Activated CD8-positive, alpha-beta memory T cell treated with anti-CD3 and anti-CD28 coated beads for 1 hour (primary cell): ENCODE measurements around the gene HSD17B3.
"Not testable (repeated sequence)": the region's sequence is repeated elsewhere in the genome, so short reads cannot be mapped to it uniquely, and the experiment has no call there.

ENCODE experiments used
- DNase-seq, 2 donors: peaks; one replicate each; pipeline ENCODE4 v3.0.0-alpha.2; 2020; ENCODE audit warnings: low read depth in 1 of 2; ENCODE audit errors: extremely low read depth in 1 of 2

The HSD17B3 gene

DNA sequence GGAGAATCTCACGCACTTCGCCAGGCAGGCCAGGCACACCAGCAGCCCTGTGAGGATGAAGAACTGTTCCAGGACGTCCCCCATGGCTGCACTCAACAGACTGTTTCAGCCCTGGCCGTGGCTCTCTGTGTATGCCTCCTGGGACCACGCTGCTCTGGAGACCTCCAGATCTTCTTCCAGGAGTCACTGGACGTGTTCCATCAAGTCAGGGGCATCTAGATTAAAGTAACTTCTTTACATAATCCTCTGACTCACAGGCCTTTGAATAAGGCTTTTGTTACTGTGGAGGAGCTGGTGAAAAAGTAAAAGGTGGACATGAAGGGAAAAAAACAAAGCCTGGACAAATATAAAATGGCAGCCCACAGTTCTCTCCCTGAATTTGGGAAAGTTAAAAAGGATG lies at the start of gene HSD17B3:
Gene HSD17B3 (minus strand): TSS at position 156 of the 400 bp plus-strand sequence. CDS start 72 bp downstream, at position 84.
- no peak for DNase-seq

DNA sequence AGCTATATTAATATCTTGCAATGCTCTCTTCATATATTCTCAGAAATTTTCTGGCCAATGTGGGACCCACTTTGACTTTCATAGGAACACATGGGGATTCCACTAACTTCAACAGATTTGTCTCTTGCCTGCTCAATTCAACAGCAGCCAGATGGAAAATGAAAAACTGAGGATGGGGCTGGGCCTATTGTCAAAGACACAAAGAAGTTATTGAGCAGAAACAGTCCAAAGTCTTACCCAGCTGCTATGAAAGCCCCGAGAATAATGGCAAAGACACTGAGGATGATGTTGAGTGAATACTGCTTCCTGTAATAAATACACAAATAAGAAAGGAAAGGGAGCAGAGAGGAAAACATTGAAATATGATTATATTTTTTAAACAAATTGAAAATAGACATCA lies 48.9 kb upstream of the HSD17B3 start:
- no peak for DNase-seq

DNA sequence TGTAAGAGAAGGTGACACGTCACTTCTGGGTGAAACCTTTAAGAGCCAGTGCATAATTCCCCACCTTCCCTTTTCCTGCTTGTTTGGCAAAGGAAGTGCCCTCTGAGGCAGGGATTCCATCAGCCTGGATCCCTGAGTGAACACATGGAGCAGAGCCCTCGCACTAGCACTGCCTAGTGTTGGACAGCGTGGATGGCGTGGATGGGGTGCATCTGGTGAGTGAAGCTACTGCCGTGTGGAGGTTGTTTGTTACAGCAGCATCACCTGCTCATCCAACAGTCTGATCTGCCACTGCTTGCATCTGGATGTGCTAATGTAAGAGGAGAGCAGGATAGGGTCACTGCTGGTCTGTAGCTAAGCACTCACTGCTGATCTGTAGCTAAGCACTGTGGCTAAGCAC lies 46.3 kb upstream of the HSD17B3 start:
- no peak for DNase-seq

DNA sequence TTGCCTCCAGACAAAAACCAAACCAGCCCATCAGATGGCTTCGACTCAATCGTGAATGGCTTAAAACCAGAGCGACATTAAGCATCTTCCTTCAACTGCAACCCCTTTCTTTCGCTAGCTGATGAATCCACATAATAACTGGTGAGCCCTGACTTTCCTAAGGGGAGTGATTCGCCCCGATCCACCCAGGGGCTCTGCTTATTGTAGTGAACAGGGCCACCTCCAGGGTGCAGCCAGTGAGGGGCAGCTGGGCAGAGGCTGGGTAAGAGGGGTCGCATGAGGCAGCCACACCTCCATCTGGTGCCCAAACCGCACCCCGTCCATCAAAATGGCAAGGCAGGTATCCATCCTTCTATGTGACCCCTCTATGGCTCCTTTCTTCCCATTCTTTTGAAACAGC lies 43.6 kb upstream of the HSD17B3 start:
- no peak for DNase-seq

DNA sequence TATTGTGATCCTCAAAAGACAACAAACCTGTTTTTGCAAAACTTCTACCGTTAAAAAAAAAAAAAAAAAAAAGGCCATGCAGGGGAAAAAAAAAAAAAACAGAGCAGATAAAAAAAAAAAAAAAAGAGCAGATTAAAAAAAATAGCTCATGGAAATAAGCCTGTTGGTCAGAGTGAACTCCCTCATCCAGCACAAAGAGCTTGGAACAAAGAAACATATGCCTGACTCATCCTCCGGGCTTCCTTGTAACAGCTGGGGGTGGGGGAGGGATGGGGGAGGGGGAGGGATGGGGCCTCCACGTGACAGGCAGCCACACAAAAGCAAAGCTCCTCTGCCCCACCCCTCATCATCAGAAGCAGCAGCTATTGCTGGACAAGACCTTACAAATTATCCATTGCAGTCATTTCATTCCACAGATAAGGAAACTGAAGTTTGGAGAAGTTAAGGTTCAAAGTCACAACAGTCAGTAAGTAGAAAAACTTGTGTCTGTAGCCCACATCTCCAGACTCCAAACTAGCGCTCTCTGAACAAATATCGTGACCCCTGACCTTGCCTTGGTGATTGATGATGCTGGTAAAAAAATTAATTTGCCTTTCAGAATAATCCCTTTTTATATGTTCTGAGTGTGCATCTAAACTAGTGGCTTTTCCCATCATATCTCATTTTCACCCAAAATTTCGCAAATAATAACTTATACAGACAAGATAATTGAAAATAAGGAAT lies 42.6 kb upstream of the HSD17B3 start:
- DNase-seq = no peak

DNA sequence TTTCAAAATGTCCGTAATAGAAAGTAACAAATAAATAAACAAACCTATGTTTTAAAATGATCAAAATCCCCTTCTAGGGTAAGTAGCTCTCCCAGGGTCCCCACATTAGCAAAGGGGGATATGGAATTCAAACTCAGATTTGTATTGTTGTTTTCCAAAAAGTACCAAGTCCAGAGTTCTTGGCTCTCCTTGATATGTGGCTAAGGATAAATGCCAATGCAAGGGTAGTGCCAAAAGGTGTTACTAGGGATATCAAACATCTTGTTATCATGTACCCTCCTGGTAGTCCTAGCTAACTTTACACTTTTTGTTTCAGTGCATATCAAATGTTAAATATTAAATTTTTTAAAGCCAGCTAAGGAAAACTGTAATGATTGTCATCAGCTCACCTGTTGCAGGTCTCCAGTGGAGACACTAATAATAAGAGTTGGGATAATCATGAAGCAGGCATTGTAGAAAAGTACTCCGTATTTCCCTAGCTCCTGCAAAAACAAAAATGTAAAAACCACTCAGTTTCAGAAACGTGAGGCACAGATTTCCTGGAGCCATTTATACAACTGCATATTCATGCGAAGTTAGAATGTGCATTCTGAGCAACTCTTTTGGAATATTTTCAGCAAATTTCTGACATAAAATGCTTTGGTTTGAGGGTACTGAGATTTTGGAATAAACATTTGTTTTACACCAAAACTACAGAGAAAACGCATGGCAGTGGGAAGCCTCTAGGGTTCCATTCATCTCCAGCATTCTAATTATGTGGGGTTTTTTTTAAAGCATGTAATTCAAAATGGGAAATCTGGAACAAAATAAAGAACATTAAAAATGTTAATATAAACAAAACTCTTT lies 41.8 kb upstream of the HSD17B3 start:
- no peak for DNase-seq

DNA sequence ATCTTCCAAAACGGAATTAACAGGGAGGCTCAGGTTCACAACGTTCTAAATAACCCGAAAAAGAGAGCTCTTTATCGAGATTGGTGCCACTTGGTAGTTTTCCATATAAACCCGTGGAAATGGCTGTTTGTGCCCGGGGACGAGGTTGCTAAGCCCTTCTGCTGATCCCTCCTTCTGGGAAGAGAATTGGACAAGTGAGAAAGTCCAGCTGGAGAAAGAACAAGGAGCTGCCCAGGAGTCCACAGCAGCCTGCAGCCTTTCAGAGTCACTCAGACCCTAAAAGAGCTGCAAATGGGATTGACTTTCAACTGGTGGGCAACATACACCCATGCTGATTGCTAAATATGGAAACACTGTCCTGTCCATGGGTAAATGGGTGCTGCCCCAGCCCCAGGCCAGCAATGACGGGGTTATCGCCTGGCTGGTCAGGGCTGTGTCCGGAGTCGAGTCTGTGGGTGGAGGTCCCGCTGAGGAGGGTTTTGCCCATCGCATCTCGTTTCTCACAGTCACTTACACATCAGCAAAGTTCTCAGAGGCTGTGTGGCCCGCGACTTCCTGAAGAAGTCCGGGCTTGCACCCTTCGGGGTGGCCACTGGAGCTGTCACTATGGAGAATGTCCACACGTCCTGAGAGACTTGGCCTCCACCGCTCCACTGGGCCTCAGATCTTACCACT lies 40.7 kb upstream of the HSD17B3 start:
- no peak for DNase-seq

DNA sequence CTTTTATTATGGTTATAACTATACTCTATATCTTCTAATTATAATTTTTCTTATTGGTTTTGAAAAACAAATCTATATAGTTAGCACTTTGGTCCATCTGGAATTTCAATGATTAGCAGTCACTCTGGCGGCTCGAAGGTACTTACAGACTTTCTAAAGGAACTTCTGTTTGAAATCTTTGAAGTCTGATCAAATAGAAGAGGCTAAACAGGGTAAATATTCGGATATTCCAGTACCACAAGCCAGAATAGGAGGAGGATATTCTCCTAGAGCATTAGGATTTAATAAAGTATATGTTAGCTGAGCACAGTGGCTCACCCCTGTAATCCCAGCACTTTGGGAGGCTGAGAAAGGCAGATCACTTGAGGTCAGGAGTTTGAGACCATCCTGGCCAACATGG lies 38.7 kb upstream of the HSD17B3 start:
- no peak for DNase-seq

DNA sequence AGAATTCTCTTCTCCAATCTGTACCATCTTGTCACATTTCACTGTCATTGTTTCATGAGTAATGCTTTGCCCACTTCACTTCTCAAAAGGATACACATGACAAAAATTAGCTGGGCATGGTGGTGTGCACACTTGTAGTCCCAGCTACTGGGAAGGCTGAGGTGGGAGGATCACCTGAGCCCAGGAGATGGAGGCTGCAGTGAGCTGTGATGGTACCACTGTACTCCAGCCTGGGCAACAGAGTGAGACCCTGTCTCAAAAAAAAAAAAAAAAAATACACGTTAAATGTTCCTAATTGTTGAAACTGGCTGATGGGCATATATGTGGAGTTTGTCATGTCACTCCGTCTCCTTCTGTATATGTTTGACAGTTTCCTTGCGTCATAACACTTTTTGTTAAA lies 36.3 kb upstream of the HSD17B3 start:
- no peak for DNase-seq

DNA sequence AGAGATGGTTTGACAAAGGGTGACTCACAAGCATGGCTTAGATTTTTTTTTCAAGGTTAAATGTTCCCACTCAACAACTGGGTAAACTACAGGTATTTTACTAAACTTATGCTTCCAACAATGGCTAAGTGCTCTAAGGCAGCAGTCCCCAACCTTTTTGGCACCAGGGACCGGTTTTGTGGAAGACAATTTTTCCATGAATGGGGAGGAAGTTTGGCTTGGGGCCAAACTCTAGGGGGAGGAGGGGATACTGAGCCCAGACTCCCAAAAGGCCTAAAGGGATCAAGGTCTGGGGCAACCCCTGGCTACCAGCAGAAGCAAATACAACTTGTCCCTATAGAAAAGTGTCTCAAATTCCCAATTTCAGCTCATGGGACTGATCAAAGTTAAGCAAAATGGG lies 32.0 kb upstream of the HSD17B3 start:
- no peak for DNase-seq

DNA sequence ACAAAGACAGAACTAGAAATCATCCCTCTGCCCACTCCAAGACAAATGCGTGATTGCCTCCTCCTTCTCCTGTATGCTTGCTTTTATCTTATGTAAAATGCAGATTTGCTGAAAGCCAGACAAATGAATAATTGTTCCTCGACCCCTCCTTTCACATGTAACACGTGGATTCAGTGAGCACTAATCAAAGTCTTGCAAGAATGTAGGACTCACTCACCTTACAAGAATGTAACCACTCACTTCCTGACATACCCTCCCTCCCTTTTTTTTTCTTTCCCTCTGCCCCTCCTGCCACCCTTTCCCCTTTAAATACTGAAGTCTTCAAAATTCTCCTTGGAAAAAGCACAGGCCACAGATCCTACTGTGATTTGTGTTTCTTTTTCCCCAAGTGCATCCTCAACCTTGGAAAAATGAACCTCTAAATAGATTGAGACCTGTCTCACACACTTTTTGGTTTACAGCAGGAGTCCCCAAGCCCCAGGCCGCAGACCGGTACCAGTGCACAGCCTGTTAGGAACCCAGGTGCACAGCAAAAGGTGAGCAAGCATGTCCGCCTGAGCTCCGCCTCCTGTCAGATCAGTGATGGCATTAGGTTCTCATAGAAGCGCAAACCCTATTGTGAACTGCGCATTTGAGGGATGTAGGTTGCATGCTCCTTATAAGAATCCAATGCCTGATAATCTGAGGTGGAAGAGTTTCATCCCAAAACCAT lies 29.4 kb upstream of the HSD17B3 start:
- no peak for DNase-seq

DNA sequence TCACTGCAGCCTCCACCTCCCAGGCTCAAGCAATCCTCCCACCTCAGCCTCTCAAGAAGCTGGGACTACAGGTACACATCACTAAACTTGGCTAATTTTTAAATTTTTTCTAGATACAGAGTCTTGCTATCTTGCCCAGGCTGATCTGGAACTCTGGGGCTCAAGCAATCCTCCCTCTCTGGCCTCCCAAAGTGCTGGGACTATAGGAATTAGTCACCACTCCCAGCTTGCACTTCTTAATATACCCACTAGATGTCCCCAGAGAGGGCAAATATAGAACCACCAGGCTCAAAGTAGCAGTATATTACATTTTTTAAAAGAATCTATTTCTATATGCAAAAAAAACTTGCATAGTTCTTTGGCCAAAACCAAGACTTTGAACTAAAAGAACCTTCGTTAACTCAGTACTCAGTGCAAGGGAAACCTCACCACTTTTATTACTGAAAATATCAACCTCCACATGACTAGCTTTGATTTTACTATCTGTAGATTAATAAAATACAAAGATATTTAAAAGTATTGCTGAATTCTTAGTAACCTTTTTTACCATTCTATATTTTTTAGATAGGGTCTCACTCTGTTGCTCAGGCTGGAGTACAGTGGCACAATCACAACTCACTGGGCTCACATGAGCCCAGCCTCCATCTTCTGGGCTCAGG lies 25.8 kb upstream of the HSD17B3 start:
- peak; percentile 3 to 5 for DNase-seq

DNA sequence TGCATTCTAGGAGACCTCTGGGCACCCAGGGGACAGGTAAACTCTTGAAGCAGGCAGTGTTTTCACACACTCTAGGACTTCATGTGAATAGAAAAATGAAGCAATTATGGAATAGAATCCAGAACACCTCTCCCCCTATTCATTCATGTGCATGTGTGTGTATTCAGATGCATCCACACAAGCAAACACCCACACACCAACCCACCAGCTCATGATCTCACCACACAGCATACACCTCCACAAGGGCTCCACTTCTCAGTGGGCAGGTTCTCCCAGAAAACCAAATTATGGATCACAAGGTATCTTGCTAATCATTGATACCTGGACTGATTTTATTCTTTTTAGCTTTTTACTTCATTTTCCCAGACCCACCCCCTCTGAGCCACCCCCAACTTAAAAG lies 21.2 kb upstream of the HSD17B3 start:
- no peak for DNase-seq

DNA sequence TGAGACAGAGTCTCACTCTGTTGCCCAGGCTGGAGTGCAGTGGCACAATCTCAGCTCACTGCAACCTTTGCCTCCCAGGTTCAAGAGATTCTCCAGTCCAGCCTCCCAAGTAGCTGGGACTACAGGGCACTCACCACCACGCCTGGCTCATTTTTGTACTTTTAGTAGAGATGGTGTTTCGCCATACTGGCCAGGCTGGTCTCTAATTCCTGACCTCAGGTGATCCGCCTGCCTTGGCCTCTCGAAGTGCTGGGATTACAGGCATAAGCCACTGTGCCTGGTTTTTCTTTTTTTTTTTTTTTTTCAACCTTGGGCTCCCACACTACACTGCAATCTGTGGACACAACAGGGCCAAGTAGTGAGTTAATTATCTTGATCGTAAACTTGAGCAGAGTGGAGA lies 20.8 kb upstream of the HSD17B3 start:
- not testable (repeated sequence) for DNase-seq

DNA sequence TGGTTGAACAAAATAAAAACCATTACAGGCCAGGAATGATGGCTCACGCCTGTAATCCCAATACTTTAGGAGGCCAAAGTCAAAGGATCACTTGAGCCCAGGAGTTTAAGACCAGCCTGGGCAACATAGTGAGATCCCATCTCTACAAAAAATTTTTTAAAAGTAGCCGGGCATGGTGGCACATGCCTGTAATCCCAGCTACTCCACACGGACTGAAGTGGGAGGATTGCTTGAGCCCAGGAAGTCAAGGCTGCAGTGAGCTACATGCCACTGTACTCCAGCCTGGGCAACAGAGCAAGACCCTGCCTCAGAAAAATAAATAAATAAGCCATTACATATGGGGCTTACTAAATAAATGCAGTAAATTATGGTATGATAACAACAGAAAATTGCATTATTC lies 20.2 kb upstream of the HSD17B3 start:
- DNase-seq = not testable (repeated sequence)

DNA sequence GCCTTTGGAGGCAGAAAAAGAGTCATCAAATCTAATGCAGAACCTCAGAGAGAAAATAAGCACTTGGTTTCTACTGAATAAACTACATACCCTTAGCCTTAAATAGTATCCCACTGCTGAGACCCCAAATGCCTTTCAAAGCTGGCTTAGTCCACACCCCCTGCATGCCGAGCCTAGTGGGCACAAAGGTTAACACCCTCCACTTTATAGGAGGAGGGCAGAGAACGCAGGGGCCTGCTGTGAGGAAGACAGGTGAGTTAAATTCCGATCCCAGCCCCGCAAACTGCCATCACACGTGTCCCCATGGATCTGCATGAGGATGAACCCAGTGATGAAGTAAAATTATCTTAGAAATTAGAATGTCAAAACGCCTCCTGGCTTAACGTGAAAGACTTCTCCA lies 19.5 kb upstream of the HSD17B3 start:
- no peak for DNase-seq

DNA sequence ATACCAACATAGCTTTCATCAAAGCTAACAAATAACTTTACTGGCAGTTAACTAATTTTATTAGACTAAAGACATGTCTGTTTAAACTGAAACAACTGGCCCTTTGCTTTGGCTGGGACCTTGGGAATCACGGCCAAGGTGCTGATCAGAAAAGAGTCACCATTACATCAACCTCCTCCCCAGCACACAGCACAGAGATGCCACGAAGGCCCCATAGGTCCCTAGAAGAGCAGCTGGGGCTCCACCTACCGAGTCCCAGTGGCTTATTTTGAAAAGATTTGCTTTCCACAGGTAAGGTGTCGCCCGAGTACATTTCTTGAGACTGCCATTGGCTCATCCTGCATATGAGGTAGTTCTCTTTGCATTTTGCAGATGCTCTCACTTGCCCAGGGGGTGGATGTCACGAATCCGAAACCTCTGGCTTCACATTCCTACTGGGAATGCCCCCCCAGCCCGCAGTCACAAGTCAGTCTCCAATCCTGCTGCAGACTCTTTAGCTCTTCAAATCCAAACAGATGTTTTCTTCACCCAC lies 18.8 kb upstream of the HSD17B3 start:
- DNase-seq = no peak

DNA sequence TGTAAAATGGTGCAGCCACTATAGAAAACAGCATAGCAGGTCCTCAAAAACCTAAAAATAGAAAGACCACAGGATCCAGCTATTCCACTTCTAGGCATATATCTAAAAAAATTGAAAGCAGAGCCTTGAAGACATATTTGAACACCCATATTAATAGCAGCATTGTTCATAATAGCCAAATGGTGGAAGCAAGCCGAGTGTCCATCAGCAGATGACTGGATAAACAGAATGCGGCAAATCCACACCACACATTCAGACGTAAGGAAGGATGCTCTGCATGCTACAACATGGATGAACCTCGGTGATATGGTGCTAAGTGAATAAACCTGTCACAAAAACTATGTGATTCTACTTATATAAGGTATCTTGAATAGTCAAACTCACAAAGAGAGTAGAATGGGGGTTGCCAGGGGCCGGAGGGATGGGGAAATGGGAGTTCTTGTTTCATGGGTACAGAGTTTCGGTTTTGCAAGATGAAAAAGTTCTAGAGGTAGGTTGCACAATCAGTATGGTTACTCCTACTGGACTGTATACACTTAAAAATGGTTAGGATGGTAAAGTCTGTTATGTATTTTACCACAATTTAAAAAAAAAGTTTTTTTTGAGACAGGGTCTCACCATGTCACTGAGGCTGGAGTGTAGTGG lies 17.1 kb upstream of the HSD17B3 start:
- DNase-seq = no peak

DNA sequence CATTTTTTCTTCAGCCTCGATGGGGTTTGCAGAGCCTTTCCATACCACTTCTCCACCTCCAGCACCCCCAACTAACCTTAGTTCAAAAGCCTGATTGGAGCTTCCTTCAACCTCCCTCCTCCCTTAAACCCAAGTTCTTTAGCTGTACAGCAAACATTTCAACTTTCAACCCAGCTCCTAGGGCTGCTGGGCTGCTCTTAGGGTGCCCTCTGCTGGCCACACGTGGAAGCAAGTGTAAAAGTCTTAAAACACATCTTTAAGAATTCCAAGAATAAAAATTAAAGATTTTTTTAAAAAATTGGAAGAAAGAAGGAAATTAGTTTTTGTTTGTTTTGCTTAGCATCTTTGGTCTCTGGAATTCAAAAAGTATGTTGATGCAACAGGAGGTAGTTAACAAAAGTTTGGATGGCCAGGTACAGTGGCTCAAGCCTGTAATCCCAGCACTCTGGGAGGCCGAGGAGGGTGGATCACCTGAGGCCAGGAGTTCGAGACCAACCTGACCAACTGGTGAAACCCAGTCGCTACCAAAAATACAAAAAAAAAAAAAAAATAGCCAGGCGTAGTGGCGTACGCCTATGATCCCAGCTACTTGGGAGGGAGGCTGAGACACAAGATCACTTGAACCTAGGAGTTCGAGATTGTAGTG lies 15.5 kb upstream of the HSD17B3 start:
- DNase-seq = peak; percentile 10 to 30
